Daoy (cell line): ENCODE data around the gene AKAP9. TPM values are rescaled to one million over a fixed set of nuclear protein-coding genes. Genes with fewer than 3 reads are reported as not detected.
"Not testable (repeated sequence)": the region's sequence is repeated elsewhere in the genome, so short reads cannot be mapped to it uniquely, and the experiment has no call there.

Source experiments
- DNase-seq: peaks from one replicate; pipeline ENCODE4 v3.0.0-alpha.2; 2015; ENCODE audit warnings: low read depth
- total RNA-seq: library from RNA; depleted of rRNA; stranded (reverse); fragments of >200 nt; shearing (Covaris generic); gene quantifications from 2 replicates; pipeline ENCODE4 v1.2.3, GENCODE V29; 2014; rRNA removed

AKAP9 gene
- total RNA-seq, 1 experiment from 2014 or later = 34.2 TPM

GRCh38 chr7:92133737-92134270 lies 193.1 kb downstream of the AKAP9 start:
- peak; percentile 58 for DNase-seq

- DNase-seq = peak; percentile 89
Measured at GRCh38 chr7:92134271-92135051, 193.8 kb downstream of the AKAP9 start, which contains the start of gene CYP51A1. CYP51A1 (minus strand) TSS chr7:92134477; CDS start chr7:92134364, 113 bp downstream.

- no peak for DNase-seq
Measured at GRCh38 chr7:92135052-92135889, 194.6 kb downstream of the AKAP9 start.

GRCh38 chr7:92137557-92137956 lies 196.9 kb downstream of the AKAP9 start:
- no peak for DNase-seq

GRCh38 chr7:92141161-92141560 lies 200.5 kb downstream of the AKAP9 start:
- DNase-seq = no peak

GRCh38 chr7:92142791-92143190 lies 202.1 kb downstream of the AKAP9 start:
- DNase-seq = not testable (repeated sequence)

- DNase-seq = not testable (repeated sequence)
Measured at GRCh38 chr7:92143192-92143880, 202.7 kb downstream of the AKAP9 start.

- DNase-seq = no peak
Measured at GRCh38 chr7:92149736-92150239, 209.1 kb downstream of the AKAP9 start.

GRCh38 chr7:92150450-92151017 lies 209.9 kb downstream of the AKAP9 start:
- no peak for DNase-seq

GRCh38 chr7:92155108-92155739 lies 214.6 kb downstream of the AKAP9 start:
- no peak for DNase-seq

- no peak for DNase-seq
Measured at GRCh38 chr7:92156990-92157389, 216.3 kb downstream of the AKAP9 start.

- peak; percentile 55 for DNase-seq
Measured at GRCh38 chr7:92158660-92159575, 218.3 kb downstream of the AKAP9 start.

Other genes with a start within 250 kb of the AKAP9 start
- 6.7 and 12.2 TPM in 2 replicates for gene MTERF1, start 60.2 kb upstream of the AKAP9 start, total RNA-seq
- gene CYP51A1, start 193.6 kb downstream of the AKAP9 start, total RNA-seq = 52.5 and 52.6 TPM in 2 replicates
- gene LRRD1, start 238.3 kb downstream of the AKAP9 start, total RNA-seq = 0.17 TPM in 1 of 2 replicates, not detected in the other